ENCODE results near the gene SMARCC2.
A peak's percentile ranks its signal among the peaks of the same experiment; 100 is the strongest.
"Not testable (repeated sequence)": the region's sequence is repeated elsewhere in the genome, so short reads cannot be mapped to it uniquely, and the experiment has no call there.

SMARCC2 gene

DNA sequence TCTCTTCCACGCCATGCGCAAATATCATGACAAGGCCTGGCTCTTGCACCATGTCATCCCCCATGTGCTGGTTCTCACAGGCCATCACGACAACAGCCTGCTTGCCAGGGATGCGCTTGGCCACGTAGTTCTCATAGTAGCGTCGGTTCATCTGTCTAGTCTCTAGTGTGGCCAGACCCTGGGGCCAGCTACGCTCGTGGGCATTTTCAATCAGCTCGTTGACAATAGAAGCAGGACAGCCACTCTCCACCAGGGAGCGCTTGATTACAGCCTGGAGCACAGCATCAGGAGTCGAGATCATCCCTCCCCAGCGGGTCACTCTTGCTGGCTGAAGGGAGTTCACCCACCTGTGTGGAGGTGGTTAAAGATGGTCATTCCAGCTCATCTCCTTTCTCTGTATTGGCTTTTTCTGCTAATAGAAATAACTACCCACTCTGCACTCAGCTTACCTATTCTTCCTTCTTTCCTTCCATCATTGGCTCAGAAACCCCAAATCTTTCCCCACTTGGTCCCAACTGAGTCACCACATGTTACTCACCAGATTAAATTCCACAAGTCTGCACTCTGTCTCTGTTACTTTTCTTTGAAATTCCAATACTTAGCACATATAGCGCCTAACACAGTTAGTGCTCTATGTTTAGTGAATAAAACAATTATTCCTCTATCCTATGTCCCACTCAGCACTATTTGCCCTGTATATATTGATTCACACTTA is 17.3 kb upstream of the SMARCC2 start:
- peak; percentile 39 for DNase-seq

DNA sequence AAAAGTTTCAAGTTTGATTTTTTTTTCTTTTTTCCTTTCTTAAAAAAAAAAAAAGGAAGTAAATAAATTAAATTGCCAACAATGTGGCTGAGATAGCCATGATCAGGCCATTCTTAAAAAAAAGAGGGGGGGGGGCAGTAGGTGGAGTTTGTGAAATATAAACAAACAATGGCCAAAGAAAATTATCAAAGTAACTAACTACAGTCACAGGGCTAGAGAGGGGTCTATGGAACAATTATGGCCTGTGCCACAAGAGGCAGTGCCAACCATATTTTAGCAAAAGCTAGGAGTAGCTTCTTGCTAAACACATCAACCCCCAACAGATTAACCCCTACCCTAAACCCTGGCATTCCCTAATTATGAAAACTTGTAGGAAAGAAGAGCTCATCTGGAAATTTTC is 16.2 kb upstream of the SMARCC2 start:
- no peak for DNase-seq

DNA sequence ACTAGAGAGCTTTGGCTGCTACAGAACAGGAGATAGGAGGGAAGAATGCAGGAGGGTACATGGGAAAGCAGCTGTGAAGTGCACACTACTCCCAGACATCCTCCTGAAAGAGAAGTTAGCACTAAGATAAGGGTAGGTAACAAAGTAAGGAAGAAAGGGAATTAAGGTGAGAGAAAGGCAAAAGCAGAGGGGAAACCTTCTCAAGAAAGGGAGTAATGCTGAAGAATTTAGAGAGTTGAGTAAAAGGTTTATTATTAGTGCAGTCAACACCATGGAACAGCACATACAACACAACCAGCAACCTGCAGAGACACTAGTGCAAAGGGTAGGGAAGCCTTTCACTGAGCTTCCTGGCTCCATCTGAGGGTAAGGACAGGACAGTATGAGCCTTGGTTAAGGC is 15.0 kb upstream of the SMARCC2 start:
- no peak for DNase-seq

DNA sequence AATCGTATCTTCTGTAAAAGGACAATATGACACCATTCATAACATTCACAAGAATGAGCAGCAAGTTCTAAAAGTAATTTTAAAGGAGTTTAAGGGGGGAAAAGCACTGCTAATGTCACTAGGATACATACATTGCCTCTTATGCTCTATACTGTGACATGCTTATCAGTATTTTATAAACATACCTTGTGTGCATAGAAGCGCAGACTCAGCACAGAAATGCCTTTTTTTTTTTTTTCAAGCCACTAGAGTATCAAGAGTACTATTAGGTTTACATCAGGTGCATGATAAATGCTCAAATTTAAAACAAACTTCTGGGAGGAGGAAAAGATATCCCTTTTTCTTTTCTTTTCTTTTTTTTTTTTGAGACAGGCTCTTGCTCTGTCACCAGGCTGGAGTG is 13.6 kb upstream of the SMARCC2 start:
- DNase-seq, result no peak

DNA sequence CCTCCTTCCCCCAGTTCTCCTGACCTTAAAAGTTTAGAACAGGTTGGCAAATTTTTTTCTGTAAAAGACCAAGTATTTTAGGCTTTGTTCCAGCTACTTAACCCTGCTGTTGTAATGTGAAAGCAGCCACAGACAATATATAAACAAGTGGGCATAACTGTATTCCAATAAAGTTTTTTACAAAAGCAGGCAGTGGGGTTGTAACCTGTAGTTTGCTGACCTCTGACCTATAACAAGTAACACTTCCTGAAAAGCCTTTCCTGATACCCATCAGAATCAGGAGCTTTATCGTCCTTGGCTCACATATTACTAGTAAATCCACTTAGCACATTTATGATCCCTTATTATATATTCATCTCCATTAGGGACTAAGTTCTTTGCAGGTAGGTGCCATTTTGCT is 13.1 kb upstream of the SMARCC2 start:
- no peak for DNase-seq

DNA sequence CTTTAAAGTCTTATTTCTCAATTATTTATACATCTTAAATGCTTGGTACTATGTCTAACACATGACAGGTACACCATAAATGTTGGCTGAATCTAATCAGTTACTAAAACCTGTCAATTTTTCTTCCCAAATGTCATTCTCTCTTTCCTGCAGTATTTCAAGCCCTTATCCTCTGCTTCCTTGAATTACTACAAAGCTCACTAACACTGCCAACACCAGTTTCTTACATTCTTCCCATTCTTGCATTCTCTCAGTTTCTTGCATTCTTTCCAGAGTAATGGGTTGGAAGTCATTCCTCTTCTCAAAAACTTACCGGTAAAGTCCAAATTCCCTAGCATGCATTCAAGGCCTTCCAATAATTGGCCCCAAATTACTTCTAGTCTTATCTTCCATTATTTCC is 9.6 kb upstream of the SMARCC2 start:
- DNase-seq, result no peak

DNA sequence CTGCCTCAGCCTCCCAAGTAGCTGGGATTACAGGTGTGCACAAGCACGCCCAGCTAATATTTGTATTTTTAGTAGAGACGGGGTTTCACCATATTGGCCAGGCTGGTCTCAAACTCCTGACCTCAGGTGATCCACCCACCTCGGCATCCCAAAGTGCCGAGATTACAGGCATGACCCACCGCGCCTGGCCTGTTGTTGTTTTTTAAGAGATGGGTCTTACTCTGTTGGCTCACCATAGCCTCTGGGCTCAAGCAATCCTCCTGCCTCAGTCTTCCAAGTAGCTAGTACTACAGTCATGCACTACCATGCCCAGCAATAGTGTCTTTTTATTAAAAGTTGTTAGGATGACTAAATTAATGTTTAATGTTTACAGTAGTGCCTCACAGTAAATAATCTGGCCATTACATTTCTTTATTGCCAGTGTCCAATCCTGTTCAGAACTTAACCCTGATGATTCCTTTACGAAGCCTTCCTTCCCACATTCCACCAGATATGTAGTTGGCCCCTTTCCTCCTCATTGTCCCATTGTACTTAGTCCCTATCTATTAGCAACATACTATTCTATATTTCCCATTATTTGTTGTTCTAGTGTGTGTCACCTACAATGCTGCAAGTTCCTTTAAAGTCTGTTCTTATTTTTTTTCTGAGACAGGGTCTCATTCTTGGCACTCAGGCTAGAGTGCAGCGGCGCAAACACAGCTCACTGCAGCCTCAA is 8.8 kb upstream of the SMARCC2 start:
- no peak for DNase-seq

DNA sequence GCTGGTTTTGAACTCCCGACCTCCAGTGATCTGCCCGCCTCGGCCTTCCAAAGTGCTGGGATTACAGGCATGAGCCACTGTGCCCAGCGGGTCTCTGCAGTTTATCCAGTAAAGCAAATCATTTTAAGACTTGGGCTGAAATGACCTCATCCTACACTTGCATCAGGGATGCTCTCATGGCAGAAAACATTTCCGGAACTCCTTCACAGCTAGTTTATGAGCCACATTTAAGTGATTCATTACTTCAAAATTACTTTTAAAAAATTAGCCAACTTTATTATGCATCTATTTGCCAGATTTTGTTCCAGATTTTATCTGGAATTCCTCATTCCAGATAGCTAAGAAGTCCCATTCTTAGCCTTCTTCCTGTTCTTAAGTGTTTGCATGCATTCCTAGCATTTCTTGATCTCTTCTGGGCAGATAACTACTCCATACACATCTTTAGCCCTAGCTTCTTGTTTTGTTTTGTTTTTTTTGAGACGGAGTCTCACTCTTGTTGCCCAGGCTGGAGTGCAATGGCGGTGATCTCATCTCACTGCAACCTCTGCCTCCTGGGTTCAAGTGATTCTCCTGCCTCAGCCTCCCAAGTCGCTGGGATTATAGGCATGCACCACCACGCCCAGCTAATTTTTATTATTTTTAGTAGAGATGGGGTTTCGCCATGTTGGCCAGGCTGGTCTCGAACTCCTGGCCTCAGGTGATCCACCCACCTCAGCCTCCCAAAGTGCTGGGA is 7.7 kb upstream of the SMARCC2 start:
- not testable (repeated sequence) for DNase-seq

DNA sequence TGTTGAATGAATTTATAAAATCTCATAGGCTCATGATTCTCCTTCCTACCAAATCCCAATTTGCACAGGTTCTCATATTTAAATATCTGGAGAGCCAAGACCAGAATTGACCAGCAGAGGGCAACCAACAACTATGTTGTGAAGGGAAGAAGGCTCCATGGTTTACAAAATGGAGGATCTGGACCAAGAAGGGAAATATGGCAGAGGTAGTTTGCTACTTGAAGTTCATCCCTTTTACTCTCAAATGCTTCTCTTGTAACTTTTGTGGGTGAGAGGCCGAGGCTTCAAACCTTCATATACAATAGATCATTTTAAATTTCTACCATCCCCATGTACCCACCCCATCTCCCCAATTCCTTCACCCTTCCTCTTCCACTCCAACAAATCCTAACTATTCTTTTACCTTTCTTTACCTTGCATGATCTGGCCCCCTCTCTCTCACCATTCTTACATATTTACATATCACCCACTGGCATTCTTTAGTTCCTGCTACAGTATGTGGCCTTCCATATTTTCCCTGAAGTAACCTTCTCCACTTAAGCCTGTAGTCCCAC is 3.8 kb upstream of the SMARCC2 start:
- DNase-seq, result no peak

DNA sequence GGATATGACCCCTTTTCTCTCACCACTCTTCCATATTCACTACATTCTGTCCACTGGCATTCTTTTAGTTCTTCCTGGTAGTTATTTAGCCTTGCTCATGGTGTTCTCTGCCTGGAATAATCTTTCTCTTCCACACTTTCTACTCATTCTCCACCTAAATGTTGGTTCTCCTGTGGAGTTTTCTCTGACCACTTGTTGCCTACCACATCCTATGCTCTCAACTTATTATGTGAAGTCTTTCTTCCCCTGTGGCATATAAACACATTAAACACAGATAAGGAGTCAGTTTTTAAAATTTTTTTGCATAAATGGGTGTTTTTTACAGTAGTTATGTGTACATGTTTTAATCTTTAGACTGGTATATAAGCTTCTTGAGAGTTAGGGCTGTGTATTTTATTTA is 3.3 kb upstream of the SMARCC2 start:
- DNase-seq, result no peak

DNA sequence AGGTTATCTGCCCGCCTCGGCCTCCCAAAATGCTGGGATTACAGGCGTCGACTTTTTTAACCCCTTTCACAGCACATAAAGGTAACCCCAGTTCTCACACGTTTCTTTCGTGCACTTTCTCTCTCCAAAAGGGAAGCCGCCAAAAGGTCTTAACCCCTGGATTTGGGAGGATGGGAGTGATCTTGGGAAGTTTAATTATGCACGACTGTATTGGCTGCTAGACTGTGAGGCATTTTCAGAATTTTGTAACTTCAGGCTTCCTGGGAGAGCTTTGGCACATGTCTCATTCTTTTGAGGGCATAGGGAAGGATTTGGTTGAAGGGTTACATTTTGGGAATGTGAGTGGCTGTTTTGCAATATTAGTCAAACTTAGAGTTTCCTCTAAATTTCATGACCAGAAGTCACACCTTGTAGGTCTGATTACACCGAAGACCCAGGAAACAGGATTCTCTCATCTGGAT is 1.4 kb upstream of the SMARCC2 start:
- no peak for DNase-seq

DNA sequence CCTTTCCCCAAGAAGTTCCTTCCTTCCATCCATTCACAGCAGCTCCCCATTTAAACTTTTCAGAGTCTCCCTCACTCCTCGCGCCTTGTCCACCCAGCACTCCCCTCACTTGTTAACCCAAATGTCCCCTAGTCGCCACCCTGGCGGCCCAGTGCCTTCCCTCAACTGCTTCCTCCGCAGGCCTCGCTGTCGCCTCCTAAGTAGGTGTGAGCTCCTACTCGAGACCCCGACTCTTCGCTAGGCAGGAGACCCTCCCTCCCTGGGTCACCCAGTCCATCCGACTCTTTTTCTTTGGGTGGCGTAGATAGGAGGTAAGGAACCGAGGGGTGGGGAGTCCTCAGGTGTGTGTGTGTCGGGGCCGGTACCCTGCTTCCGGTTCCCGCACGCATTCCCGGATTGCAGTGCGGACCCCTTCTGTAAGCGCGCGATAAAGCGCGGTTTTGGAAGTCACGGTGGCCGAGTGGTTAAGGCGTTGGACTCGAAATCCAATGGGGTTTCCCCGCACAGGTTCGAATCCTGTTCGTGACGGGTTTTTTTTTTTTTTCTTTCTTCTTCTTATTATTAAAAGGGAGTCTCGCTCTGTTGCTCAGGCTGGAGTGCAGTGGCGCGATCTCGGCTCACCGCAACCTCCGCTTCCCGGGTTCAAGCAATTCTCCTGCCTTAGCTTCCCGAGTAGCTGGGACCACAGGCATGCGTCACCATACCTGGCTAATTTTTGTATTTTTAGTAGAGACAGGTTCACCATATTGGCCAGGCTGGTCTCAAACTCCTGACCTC is 823 bp upstream of the SMARCC2 start:
- DNase-seq, result peak; percentile 68

DNA sequence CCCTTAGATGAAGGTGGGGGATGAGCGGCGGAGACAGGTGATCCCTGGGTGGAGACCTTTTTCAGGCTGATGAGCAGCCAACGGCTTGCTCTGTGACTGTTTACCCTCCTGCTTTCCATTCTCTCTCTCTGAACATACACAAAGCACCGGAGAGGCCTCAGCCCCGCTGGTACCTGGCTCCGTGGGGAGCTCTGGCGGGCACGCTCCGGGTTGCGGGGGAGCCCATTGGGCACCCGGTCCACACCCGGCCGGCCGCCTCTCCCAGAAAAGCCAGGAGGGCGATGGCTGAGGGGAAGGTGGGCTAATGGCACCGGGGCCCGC is 545 bp downstream of the SMARCC2 start:
- DNase-seq, result no peak

DNA sequence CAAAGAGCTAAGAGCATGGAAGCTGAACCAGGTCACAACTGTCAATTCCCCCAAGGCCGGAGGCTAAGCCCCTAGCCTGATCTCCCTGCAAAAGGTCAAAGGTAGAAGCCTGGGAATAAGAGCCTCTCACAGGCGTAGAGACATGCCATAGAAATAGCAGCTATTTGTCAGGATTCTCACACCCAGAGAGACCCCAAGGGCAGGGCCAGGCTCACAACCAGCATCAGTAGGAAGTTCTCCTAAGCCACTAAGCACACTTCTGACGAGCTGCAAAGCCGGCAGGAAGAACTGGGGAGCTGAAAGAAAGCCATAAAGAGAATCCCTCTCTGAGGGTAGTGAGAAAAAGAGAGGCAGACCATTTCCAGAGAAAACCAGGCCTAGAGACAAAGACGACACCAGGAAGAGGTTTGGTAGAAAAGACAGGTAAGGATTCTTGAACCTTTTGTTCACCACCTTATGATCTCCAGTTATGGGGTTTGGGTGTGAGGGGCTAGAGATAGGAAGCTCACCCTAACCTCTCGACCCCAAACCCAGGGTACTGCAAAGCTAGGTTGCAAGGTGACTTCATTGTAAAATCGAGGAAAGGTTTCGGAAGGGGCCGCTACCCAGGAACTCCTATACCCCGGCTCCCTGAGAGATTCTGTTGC is 1.0 kb downstream of the SMARCC2 start:
- DNase-seq, result no peak

DNA sequence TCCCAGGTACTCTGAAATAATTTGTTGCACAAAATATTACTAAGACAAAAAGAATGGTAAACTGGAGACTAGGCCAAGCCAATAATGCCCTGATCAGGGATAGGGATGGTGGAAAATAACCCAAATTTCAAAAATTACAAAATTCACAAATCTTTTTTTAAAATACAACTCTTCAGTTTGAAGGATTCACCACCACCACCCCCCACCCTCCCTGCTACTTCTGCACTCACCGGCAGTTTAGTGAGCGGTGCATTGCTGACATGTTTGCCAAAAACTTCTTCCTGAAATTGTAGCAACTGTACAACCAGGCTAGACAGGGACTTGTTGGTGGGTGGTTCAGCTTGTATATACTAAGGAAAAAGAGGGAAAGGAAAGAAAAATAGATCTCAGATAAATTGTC is 2.3 kb downstream of the SMARCC2 start:
- DNase-seq, result no peak

DNA sequence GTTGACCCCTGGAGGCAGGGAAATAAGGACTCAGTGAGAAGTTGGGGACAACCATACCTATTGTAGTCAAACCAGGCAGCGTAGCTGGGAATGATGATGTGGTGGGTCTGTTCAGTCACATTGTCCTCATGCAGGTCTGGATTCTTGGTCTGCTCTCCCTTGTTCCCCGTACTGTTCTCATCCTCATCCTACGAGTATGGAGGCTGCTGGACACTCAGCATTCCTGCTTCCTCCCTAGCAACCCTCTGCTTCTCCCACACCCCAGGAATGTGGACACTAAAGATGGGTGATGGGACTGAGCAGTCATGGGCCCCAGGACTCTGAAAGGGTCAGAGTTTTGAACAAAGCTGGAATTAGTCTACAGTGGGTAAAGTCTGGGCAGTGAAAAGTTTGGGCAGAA is 10.9 kb downstream of the SMARCC2 start:
- DNase-seq, result no peak

DNA sequence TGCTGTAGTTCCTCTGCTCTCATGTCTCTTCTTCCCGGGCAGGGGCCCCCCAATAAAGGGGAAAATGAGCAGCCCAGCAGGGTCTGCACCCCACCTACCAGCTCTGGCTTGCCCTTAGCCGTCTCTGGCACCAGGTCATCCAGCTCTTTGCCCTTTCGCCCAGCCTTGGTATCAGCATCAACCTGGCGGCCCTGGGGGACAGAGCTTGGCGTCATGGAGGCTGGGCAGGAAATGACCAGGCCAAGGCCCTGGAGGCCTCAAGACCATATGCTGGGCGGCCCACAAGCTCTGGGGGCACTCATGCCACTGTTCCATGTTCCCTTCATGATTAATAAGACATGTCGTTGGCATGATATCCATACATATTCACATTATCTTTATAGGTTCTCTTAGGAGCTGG is 16.4 kb downstream of the SMARCC2 start:
- DNase-seq, result no peak

DNA sequence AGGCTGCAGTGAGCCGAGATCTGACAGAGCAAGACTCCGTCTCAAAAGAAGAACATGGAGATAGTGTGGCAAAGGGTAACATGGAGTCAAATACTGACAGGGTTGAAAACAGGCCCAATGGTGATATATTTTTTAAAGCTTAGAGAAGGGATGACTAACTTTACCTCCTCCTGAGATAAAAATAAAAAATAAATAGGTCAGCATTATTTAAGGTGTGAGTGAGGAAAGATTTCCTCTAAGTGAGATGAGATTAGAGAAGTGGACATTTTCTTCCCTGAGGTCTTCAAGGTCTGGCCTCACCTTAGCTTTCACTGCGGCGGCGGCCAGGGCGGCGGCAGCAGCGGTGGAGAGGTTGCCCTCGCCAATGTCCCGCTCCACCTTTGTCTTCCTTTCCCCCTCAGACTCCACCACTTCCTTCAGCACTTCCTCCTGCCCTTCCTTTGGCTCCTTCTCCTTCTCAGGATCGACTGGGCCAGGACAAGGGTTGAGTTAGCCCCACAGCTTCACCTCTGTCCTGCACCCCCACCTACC is 20.0 kb downstream of the SMARCC2 start:
- no peak for DNase-seq

DNA sequence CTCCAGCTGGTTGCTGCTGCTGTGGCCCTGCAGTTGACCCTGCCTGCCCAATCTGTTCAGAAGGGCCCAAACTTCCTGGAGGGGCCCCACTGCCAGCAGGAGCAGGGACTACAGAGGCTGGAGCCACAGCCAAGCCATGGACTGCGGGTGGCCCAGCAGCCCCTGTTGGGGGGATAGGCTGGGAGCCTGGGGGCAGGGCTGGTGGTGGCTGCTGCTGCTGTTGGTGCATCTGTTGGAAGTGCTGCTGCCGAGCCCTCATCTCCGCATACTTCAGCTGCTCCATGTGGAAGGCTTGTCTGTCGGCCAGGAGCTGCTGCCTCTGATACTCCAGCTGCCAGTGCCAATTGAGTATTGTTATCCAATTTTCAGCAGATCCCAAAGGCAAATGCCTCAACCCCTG is 23.9 kb downstream of the SMARCC2 start:
- DNase-seq, result no peak

DNA sequence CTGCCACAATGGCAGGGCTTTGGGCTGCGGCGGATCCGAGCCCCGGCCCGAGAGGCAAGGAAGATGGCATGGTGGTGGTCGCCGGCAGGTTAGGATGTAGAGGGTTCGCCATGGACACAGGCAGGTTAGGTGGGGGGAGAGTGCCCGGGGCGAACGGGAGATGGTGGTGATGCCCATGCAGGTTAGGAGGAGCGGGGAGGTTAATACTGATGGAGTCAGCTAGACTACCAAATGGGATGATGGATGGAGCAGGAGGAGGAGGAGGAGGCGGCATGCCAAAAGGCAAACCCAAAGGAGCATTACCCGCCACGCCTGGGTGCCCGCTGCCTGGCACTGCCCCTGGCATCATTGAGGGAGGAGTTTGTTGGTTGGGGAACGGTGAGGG is 24.9 kb downstream of the SMARCC2 start:
- no peak for DNase-seq

DNA sequence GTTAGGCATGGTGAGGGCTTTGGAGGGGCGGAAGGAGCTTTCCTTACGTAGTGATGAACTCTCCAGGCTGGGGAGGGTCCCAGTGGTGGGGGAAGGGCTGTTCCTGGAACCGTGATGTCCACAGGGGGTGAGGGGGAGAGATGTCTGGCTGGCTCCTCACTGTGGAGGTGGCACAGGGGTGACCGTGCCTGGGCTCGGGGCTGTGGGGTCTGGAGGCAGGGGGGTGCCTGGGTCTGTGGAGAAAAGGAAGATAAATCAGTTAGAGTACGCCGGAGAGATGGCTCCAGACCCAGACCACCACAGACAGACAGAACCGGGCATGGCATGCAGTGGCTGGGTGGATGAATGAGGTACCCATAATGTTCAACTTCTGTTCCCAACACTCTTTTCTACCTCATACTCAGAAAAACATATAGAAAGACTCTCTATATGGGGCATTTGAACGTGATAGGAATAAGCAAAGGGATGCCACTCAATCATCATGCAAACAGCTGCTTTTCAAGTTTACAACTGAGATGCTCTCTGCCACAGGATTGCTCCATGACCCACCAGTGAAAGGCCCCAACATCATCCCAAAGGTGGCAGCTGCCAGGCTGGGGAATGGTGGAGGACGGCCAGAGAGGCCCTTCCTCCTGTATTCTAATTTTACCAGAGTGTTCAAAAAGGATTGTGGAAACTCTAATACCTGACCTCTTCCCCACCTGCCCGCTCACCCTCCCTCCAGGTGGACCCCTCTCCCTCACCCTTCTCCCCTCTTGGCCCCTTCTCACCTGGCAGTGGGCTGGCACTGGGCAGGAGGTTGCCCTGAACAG is 25.5 kb downstream of the SMARCC2 start:
- DNase-seq, result no peak

Measured in 8988T (cell line).